Keratinocyte (primary cell): ENCODE data around the gene KNOP1.

Source experiments
- EZH2 ChIP-seq: IDR thresholded peaks from one replicate; pipeline ENCODE4 v1.6.1; 2012; ENCODE audit warnings: inconsistent platforms, mild to moderate bottlenecking, low read length, moderate library complexity
- TF ChIP-seq, protein P1 (sequence below), 3 experiments: IDR thresholded peaks in 1 of 3; conservative IDR thresholded peaks in 1 of 3; optimal IDR thresholded peaks in 1 of 3; 2 replicates in 2 of 3; 3 replicates in 1 of 3; pipeline versions ENCODE3 to v1.5.1; 2011; ENCODE audit warnings: low read length in 3 of 3, mild to moderate bottlenecking in 3 of 3, moderate library complexity in 2 of 3, control low read depth in 1 of 3, inconsistent platforms in 1 of 3; ENCODE audit not compliant: insufficient read depth in 2 of 3; ENCODE audit errors: extremely low read depth in 1 of 3

DNA sequence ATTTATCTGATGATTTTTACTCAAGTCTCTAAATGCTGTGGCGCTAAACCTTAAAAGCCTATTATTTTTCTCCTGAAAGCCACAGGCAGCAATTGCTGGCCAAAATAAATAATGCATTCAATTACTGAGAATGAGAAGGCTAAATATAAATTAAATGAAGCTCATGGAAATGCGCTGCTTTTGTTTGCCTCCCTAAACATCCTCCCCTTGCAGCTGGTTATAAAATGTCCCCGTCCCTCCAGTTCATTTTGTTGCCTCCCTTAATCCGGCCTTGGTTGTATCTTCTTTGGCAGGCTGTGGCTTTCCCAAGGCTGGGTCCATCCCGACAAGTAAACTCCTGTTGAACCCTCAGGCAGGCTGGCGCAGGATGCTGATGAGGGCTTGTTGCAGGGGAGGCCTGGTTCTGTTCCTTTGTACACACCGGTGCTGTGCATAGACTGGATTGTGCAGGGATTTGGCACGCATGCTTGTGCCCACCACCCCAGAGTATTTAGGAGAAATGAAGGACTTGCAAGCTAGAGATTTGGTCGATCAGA lies 62.7 kb downstream of the KNOP1 start:
- TF ChIP-seq, protein P1, sequence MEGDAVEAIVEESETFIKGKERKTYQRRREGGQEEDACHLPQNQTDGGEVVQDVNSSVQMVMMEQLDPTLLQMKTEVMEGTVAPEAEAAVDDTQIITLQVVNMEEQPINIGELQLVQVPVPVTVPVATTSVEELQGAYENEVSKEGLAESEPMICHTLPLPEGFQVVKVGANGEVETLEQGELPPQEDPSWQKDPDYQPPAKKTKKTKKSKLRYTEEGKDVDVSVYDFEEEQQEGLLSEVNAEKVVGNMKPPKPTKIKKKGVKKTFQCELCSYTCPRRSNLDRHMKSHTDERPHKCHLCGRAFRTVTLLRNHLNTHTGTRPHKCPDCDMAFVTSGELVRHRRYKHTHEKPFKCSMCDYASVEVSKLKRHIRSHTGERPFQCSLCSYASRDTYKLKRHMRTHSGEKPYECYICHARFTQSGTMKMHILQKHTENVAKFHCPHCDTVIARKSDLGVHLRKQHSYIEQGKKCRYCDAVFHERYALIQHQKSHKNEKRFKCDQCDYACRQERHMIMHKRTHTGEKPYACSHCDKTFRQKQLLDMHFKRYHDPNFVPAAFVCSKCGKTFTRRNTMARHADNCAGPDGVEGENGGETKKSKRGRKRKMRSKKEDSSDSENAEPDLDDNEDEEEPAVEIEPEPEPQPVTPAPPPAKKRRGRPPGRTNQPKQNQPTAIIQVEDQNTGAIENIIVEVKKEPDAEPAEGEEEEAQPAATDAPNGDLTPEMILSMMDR (optimal IDR thresholded peaks at IDR 0.05 in 1 of 3, IDR thresholded peaks at IDR 0.05 in 1 of 3, conservative IDR thresholded peaks at IDR 0.05 in 1 of 3; ENCODE audit: extremely low read depth in 1 of 3, insufficient read depth in 2 of 3, low read length in 3 of 3): no peak
- no peak for TF ChIP-seq EZH2
